Ectodermal cell (in vitro differentiated cells): ENCODE data around the gene GLYAT.
"Not testable (repeated sequence)": the region's sequence is repeated elsewhere in the genome, so short reads cannot be mapped to it uniquely, and the experiment has no call there.

Source experiments
- H3K27ac ChIP-seq: 2 replicates; pipeline ENCODE4 v1.7.0; 2013; ENCODE audit warnings: mild to moderate bottlenecking, low read depth, low read length; ENCODE audit not compliant: insufficient read depth, poor library complexity, severe bottlenecking
- H3K27me3 ChIP-seq: 2 replicates; pipeline ENCODE4 v1.7.0; 2013; ENCODE audit warnings: mild to moderate bottlenecking, low read length; ENCODE audit not compliant: insufficient read depth, control insufficient read depth, poor library complexity, severe bottlenecking
- H3K36me3 ChIP-seq: one replicate; pipeline ENCODE4 v1.7.0; 2013; ENCODE audit warnings: low read length; ENCODE audit not compliant: control insufficient read depth, insufficient read depth
- H3K4me1 ChIP-seq: one replicate; pipeline ENCODE4 v1.7.0; 2013; ENCODE audit warnings: low read length; ENCODE audit not compliant: control insufficient read depth, insufficient read depth
- H3K4me3 ChIP-seq: 2 replicates; pipeline ENCODE4 v1.7.0; 2013; ENCODE audit warnings: low read depth, low read length, control low read depth; ENCODE audit not compliant: insufficient read depth
- H3K9me3 ChIP-seq: 2 replicates; pipeline ENCODE4 v1.7.0; 2013; ENCODE audit warnings: mild to moderate bottlenecking, low read length, moderate library complexity; ENCODE audit not compliant: control insufficient read depth
- WGBS, 2 experiments: methylation state at CpG; one replicate each; pipeline ENCODE4 v1.1.7; 2013; ENCODE audit warnings: missing lambda C conversion rate in 2 of 2; 5-methylcytosine and 5-hydroxymethylcytosine counted together

Gene GLYAT

GRCh38 chr11:58726737-58727414 lies 4.9 kb downstream of the GLYAT start:
- H3K36me3 ChIP-seq = no peaks in the 10 kb centered on the region
- H3K27ac ChIP-seq = no peak overlapping the region
- H3K9me3 ChIP-seq = peaks cover 9% of the 10 kb centered on the region
- H3K4me3 ChIP-seq = no peak overlapping the region
- H3K27me3 ChIP-seq = no peaks in the 10 kb centered on the region
- H3K4me1 ChIP-seq = no peaks in the 10 kb centered on the region
- WGBS, 2 experiments = 52 to 65% methylated on average over 2 of the region's 2 CpGs

- no peak overlapping the region for H3K4me3 ChIP-seq
- 33 to 64% methylated on average over 1 to 2 of the region's 2 CpGs for WGBS, 2 experiments
- H3K36me3 ChIP-seq = no peaks in the 10 kb centered on the region
- peaks cover 20% of the 10 kb centered on the region for H3K9me3 ChIP-seq
- no peak overlapping the region for H3K27ac ChIP-seq
- no peaks in the 10 kb centered on the region for H3K27me3 ChIP-seq
- no peaks in the 10 kb centered on the region for H3K4me1 ChIP-seq
These were observed 12.2 kb downstream of the GLYAT start for GRCh38 chr11:58719406-58720117.

GRCh38 chr11:58712531-58712930 lies 19.2 kb downstream of the GLYAT start:
- H3K4me3 ChIP-seq = no peak overlapping the region
- H3K36me3 ChIP-seq = no peaks in the 10 kb centered on the region
- WGBS, 2 experiments = 6 to 25% methylated on average over 1 of the region's 1 CpG
- no peaks in the 10 kb centered on the region for H3K4me1 ChIP-seq
- no peak overlapping the region for H3K27ac ChIP-seq
- H3K27me3 ChIP-seq = no peaks in the 10 kb centered on the region
- H3K9me3 ChIP-seq = peaks cover 14% of the 10 kb centered on the region

GRCh38 chr11:58711832-58712231 lies 19.9 kb downstream of the GLYAT start:
- H3K4me1 ChIP-seq = no peaks in the 10 kb centered on the region
- H3K27ac ChIP-seq = no peak overlapping the region
- no peak overlapping the region for H3K4me3 ChIP-seq
- peaks cover 14% of the 10 kb centered on the region for H3K9me3 ChIP-seq
- H3K36me3 ChIP-seq = no peaks in the 10 kb centered on the region
- 67 to 68% methylated on average over 2 of the region's 2 CpGs for WGBS, 2 experiments
- no peaks in the 10 kb centered on the region for H3K27me3 ChIP-seq

- Histone ChIP-seq H3K4me1 (no peaks in the 10 kb centered on the region), H3K9me3 (peaks cover 21% of the 10 kb centered on the region), H3K36me3 (no peaks in the 10 kb centered on the region), H3K27me3 (no peaks in the 10 kb centered on the region), H3K27ac (no peak overlapping the region), H3K4me3 (no peak overlapping the region)
- 74 to 75% methylated on average over 3 of the region's 3 CpGs for WGBS, 2 experiments
These were observed 24.0 kb downstream of the GLYAT start for GRCh38 chr11:58707767-58708166.

- 40 to 60% methylated on average over 1 to 2 of the region's 3 CpGs for WGBS, 2 experiments
- not testable (repeated sequence) for H3K36me3 ChIP-seq, H3K27me3 ChIP-seq, H3K4me1 ChIP-seq, H3K9me3 ChIP-seq, H3K4me3 ChIP-seq, H3K27ac ChIP-seq
These were observed 34.9 kb downstream of the GLYAT start for GRCh38 chr11:58696825-58697224.

- no peaks in the 10 kb centered on the region for H3K9me3 ChIP-seq
- no peaks in the 10 kb centered on the region for H3K4me1 ChIP-seq
- no peaks in the 10 kb centered on the region for H3K36me3 ChIP-seq
- H3K27me3 ChIP-seq = no peaks in the 10 kb centered on the region
- WGBS, 2 experiments = 95 to 100% methylated on average over 1 of the region's 1 CpG
- H3K27ac ChIP-seq = no peak overlapping the region
- no peak overlapping the region for H3K4me3 ChIP-seq
These were observed 38.7 kb downstream of the GLYAT start for GRCh38 chr11:58693026-58693425.

- no peaks in the 10 kb centered on the region for H3K9me3 ChIP-seq
- H3K27ac ChIP-seq = no peak overlapping the region
- no peaks in the 10 kb centered on the region for H3K4me1 ChIP-seq
- 62 to 70% methylated on average over 5 of the region's 5 CpGs for WGBS, 2 experiments
- H3K27me3 ChIP-seq = no peaks in the 10 kb centered on the region
- H3K36me3 ChIP-seq = no peaks in the 10 kb centered on the region
- no peak overlapping the region for H3K4me3 ChIP-seq
These were observed 40.1 kb downstream of the GLYAT start for GRCh38 chr11:58691675-58692074.

GRCh38 chr11:58688789-58689503 lies 42.8 kb downstream of the GLYAT start:
- Histone ChIP-seq H3K4me1 (no peaks in the 10 kb centered on the region), H3K27ac (no peak overlapping the region), H3K36me3 (no peaks in the 10 kb centered on the region), H3K4me3 (no peak overlapping the region), H3K9me3 (no peaks in the 10 kb centered on the region), H3K27me3 (no peaks in the 10 kb centered on the region)
- WGBS, 2 experiments = 78 to 82% methylated on average over 4 of the region's 4 CpGs

GRCh38 chr11:58685973-58686722 lies 45.6 kb downstream of the GLYAT start:
- Histone ChIP-seq H3K27me3 (no peaks in the 10 kb centered on the region), H3K4me3 (no peak overlapping the region), H3K4me1 (no peaks in the 10 kb centered on the region), H3K27ac (no peak overlapping the region), H3K36me3 (no peaks in the 10 kb centered on the region), H3K9me3 (no peaks in the 10 kb centered on the region)
- WGBS, 2 experiments = 81 to 82% methylated on average over 9 of the region's 9 CpGs
